ENCODE data around the gene DSPP. TPM values are rescaled to one million over a fixed set of nuclear protein-coding genes. Genes with fewer than 3 reads are reported as not detected.

The DSPP gene
- total and polyA plus RNA-seq, 3 experiments from 2014 or later = not detected

DNA sequence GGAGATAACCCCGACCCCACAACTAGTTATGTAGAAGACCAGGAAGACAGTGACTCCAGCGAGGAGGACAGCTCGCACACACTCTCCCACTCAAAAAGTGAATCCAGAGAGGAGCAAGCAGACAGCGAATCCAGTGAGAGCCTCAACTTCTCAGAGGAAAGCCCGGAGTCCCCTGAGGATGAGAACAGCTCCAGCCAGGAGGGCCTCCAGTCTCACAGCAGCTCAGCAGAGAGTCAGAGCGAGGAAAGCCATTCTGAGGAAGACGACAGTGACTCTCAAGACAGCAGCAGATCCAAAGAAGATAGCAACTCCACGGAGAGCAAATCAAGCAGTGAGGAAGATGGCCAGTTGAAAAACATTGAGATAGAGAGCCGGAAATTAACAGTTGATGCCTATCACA is 54.5 kb downstream of the DSPP start:
- ChIA-PET CTCF (no interaction called here), POLR2A (no interaction called here)
- DNase-seq = no peak
- H3K36me3 Mint-ChIP-seq = no peaks in the 10 kb centered on the region
- H3K27me3 Mint-ChIP-seq = peaks cover 7 to 31% of the 10 kb centered on the region in 2 donors
- Histone ChIP-seq H3K4me3 (ENCODE audit: low read length) (no peak overlapping the region), H3K27me3 (ENCODE audit: insufficient read depth, low read length, poor library complexity, severe bottlenecking) (no peaks in the 10 kb centered on the region), H3K27ac (ENCODE audit: low read depth, low read length) (no peak overlapping the region), H3K4me1 (ENCODE audit: insufficient read depth, low read length) (no peaks in the 10 kb centered on the region), H3K36me3 (ENCODE audit: insufficient read depth, low read length) (no peaks in the 10 kb centered on the region), H3K9me3 (ENCODE audit: low read length) (no peaks in the 10 kb centered on the region)
- H3K4me3 Mint-ChIP-seq = no peak overlapping the region
- no peak overlapping the region for H3K27ac Mint-ChIP-seq
- no peaks in the 10 kb centered on the region for H3K4me1 Mint-ChIP-seq
- H3K9me3 Mint-ChIP-seq = no peaks in the 10 kb centered on the region

Other genes starting within 250 kb of the DSPP start
- 10 to 100 TPM; 26.7 to 27.0 TPM for gene HSD17B11, start 217.3 kb upstream of the DSPP start, total RNA-seq
- gene HSD17B11, start 217.3 kb upstream of the DSPP start, polyA plus RNA-seq = 89.0 TPM
- gene NUDT9, start 186.0 kb upstream of the DSPP start, total RNA-seq = 10 to 100 TPM; 16.0 to 18.1 TPM
- gene NUDT9, start 186.0 kb upstream of the DSPP start, polyA plus RNA-seq = 25.2 TPM
- gene SPARCL1, start 79.2 kb upstream of the DSPP start, total RNA-seq = not detected
- gene SPARCL1, start 79.2 kb upstream of the DSPP start, polyA plus RNA-seq = not detected
- not detected for gene DMP1, start 41.8 kb downstream of the DSPP start, total RNA-seq
- gene DMP1, start 41.8 kb downstream of the DSPP start, polyA plus RNA-seq = not detected
- gene IBSP, start 191.0 kb downstream of the DSPP start, total RNA-seq = not detected
- gene IBSP, start 191.0 kb downstream of the DSPP start, polyA plus RNA-seq = not detected
- gene MEPE, start 224.4 kb downstream of the DSPP start, total RNA-seq = not detected
- gene MEPE, start 224.4 kb downstream of the DSPP start, polyA plus RNA-seq = not detected

Measured in CD8-positive, alpha-beta memory T cell (primary cell).